Fibroblast of lung (primary cell): ENCODE results near the gene CSF1R.

Source experiments
- EZH2 ChIP-seq: IDR thresholded peaks from 2 replicates; pipeline ENCODE4 v1.5.1; 2012; ENCODE audit warnings: low read length, control low read depth, mild to moderate bottlenecking; ENCODE audit errors: missing control alignments
- TF ChIP-seq, protein P1 (sequence below), 2 donors: IDR thresholded peaks in 1 of 2; conservative IDR thresholded peaks in 1 of 2; 1 replicate in 1 of 2; 2 replicates in 1 of 2; pipeline ENCODE4 v1.5.1; 2011 to 2012; ENCODE audit warnings: low read length in 2 of 2, control low read depth in 1 of 2, inconsistent platforms in 1 of 2, low read depth in 1 of 2, mild to moderate bottlenecking in 1 of 2

DNA sequence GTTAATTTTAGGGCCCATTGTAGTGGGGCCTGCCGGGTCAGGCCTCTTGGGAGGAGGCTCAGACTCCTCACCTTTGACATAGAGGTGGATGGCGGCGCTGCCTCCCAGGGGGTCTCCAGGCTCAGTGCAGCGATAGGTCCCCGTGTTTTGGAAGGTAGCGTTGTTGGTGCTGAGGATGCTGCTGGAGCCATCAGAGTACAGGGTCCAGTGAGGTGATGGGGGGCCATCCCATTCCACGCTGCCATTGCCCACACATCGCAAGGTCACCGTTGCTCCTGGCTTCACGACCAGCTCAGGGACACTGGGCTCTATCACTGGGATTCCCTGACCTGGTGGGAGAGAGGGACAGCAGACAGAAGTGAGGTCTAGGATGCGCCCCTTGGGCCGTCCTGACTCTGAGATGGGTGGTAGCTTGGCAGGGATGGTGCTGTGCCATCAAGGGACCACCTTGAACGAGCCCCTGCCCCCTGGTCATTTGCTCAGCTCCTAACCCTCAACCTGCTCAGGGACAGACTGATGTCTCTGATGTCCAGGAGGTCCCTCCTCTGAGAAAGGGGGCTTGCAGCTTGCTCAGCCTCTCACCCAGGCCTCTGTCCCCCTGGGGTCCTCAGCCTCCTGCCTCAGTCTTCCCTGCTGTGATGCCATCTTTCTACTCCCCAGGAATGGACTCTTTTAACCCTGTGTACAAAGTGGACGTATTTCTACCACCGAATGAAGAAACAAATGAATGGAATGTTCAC is 5.5 kb downstream of the CSF1R start:
- TF ChIP-seq, protein P1, sequence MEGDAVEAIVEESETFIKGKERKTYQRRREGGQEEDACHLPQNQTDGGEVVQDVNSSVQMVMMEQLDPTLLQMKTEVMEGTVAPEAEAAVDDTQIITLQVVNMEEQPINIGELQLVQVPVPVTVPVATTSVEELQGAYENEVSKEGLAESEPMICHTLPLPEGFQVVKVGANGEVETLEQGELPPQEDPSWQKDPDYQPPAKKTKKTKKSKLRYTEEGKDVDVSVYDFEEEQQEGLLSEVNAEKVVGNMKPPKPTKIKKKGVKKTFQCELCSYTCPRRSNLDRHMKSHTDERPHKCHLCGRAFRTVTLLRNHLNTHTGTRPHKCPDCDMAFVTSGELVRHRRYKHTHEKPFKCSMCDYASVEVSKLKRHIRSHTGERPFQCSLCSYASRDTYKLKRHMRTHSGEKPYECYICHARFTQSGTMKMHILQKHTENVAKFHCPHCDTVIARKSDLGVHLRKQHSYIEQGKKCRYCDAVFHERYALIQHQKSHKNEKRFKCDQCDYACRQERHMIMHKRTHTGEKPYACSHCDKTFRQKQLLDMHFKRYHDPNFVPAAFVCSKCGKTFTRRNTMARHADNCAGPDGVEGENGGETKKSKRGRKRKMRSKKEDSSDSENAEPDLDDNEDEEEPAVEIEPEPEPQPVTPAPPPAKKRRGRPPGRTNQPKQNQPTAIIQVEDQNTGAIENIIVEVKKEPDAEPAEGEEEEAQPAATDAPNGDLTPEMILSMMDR (conservative IDR thresholded peaks at IDR 0.05 in 1 of 2, IDR thresholded peaks at IDR 0.05 in 1 of 2; ENCODE audit: low read depth in 1 of 2, low read length in 2 of 2): no peak
- no peak for TF ChIP-seq EZH2
